GM19463 (cell line): Measurements from ENCODE around the gene KRIT1.
A peak's percentile ranks its signal among the peaks of the same experiment; 100 is the strongest.

ENCODE experiments used
- ATAC-seq: cut with Tn5 transposase; IDR thresholded peaks from one replicate; pipeline ENCODE4 v1.9.1; 2021; ENCODE audit warnings: mild to moderate bottlenecking, moderate library complexity; ENCODE audit not compliant: unreplicated experiment

The KRIT1 gene

DNA sequence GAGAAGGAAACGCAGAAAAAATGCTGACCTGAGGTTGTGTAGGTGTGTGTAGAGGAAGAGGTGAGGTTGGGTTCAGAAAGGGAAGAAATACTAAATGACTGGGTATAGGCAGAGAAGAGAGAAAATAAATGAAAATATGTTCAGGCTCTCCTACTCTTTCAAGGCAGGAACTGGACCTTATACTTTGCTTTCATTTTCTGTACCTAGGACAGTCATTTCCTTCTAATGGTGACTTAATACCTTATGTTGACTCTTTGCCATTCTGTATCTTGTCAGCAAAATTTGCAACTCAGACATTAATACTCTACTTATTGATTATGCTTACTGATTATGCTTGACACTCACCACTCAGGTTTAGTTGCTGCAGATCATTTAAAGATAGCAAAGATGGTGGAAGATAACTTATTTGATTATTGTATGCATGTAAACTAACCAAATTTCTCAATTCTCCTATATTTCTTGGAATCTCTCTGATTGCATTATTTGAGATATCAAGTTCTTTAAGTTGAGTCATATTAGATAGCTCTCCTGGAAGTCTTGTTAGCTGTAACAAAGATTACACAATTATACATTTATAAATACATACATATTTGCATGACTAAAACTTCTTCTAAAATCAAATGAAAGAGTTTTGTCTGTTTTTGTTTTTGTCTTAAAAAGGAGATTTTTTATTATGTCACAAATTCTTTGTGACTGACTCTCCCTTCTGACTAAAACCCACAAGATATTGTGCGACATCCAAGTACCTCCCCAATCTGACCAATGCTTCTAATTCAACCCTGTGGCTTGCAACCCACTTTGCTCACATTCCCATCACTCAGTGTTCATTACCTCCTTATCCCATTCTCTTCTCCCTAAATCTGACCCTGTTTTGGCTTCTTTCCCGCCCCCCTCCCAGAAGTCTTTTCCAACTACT, 86.8 kb downstream of the KRIT1 start:
- ATAC-seq: peak; percentile 69

DNA sequence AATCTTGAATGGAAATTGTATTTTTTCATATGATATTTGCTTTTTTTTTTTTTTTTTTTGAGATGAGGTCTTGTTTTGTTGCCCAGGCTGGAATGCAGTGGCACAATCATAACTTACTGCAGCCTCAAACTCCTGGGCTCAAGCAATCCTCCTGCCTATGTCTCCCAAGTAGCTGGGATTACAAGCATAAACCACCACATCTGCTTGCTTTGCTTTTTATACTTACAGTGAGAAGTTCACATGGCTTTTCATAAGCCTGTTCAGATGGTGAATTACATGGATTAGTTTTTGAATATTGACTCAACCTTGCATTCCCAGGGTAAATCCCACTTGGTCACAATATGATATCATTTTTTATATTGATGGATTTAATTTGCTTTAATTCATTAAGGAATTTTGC, 88.7 kb downstream of the KRIT1 start:
- no peak for ATAC-seq

DNA sequence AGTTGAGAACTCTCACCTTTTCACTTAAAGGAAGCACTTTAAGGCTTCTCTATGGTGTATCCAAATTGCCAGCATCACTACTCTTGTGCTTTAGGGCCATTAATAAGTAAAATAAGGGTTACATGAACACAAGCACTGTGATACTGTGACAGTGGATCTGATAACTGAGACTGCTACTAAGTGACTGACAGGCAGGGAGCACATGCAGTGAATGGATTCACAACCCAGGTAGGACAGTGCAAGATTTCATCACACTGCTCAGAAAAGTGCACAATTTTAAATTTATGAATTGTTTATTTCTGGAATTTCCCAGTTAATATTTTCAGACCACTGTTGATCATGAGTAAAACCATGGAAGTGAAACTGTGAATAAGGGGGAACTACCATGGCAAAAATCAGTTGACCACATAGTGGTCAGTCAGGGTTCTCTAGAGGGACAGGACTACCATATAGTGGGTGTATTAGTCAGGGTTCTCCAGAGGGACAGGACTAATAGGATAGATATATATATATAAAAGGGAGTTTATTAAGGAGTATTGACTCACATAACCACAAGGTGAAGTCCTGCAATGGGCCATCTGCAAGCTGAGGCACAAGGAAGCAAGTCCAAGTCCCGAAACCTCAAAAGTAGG, 90.5 kb downstream of the KRIT1 start:
- no peak for ATAC-seq

DNA sequence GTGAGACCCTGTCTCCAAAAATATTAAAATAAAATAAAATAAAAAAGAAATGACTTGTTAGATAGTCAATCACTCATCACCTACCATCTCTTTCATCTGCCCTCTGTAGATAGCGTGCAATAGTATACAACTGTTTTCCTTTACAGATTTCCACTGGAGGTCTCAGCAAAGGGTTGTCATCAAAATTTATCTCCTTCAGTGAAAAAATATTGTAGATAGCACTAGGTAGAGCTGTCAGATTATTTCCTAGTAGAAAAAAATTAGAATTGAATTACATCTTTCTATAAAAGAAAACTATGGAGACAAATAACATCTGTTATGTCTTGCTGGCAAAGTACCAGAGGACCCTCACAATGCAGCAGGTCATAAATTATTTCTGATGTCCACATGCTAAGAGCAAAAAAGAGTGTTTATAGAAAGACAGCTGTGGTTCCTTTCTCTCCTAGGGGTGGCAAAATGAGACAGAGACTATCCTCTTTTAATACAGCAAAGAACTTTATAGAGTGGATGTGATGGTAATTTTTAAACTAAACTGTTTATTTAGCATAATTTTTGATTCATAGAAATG, 95.2 kb downstream of the KRIT1 start:
- ATAC-seq: no peak

DNA sequence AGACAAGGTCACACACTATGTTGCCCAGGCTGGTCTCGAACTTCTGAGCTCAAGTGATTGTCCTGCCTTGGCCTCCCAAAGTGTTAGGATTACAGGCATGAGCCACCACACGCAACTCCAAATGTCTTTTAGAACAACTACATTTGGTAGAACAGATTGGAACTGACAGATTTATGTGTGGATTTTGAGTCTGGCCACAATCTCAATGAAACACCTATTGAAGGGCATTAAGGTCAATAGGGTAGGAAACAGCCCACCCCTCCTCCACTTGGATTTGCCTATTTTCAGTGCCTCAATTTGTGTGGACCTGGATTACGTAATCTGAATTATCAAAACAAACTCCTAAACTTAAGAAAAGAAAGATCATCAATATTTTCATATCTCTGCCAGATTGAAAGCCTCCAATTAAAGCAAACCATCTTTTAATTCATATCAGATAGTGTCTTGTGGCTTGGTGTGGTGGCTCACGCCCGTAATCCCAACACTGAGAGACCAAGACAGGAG, 95.9 kb downstream of the KRIT1 start:
- ATAC-seq: no peak
